GM12872 (cell line): ENCODE data around the gene MOSPD3.

Experiments used
- TF ChIP-seq, protein P1 (sequence below): IDR thresholded peaks from 3 replicates; pipeline ENCODE4 v1.5.1; 2011; ENCODE audit warnings: low read depth, mild to moderate bottlenecking, low read length, moderate library complexity; ENCODE audit not compliant: insufficient read depth

MOSPD3 gene

DNA sequence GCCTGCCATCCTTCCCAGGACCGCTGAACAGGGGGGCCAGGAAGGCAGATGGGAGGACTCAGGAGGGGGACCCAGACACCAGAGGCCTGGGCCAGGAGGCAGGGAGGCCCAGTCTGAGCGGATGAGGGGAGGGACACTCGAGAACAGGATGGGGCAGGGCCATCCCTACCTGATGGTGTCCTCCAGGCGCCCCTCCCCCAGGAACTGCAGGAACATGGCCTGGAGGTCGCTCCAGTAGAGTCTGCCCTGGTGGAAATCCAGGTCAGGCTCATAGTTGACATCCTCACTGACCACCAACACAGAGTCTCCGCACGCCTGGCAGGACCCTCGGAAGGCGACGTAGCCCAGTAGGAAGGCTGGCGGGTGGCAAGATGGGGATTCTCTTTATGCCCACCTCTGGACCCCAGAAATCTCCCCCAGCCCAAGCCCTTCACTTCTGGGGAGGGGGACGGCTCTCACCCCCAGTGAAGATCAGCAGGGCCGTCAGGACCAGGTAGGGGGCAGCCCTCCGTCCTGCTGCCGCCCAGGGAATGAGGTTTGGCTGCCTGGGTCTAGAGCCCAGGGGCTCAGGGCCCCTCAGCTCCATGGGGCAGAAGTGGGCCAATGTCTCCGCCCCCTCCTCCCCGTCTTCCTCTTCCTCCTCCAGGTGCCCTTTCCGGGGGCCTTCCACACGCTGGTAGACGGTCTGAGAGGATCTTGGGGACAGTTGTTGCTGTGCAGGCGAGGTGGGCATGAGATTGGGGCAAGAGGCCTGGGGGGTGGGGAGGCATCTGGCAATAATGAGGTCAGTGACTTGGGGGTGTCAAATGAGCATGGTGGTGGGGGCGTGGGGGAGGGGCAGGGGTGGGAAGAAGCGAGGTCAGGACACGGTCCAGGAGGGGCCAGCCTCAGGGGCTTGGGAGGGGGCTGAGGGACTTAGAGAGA, 28.4 kb downstream of the MOSPD3 start:
- TF ChIP-seq, protein P1, sequence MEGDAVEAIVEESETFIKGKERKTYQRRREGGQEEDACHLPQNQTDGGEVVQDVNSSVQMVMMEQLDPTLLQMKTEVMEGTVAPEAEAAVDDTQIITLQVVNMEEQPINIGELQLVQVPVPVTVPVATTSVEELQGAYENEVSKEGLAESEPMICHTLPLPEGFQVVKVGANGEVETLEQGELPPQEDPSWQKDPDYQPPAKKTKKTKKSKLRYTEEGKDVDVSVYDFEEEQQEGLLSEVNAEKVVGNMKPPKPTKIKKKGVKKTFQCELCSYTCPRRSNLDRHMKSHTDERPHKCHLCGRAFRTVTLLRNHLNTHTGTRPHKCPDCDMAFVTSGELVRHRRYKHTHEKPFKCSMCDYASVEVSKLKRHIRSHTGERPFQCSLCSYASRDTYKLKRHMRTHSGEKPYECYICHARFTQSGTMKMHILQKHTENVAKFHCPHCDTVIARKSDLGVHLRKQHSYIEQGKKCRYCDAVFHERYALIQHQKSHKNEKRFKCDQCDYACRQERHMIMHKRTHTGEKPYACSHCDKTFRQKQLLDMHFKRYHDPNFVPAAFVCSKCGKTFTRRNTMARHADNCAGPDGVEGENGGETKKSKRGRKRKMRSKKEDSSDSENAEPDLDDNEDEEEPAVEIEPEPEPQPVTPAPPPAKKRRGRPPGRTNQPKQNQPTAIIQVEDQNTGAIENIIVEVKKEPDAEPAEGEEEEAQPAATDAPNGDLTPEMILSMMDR: no peak

DNA sequence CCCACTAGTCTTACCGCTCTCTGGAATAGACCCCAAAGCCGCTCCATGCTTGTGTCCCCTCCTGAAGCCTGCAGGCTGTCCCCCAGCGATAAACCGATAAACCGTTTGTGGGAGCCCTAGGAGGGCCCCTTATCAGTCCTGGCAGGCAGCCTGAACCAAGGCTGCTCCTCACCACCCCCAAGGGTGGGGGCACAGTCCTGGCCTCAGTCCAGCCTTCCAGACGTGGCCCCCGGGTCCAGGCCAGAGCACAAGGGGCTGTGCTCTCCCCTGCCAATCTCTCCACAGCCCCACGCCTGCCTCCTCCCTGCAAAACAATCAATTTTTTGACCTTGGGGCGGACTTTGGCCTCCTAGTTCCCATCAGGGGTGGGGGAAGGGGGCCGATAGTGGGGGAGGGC, 29.1 kb downstream of the MOSPD3 start, which contains the start of gene TFR2:
TSS of gene TFR2 (minus strand) at position 90 of the 397 bp plus-strand sequence. CDS start at position 47, 43 bp downstream.
- TF ChIP-seq, protein P1: no peak

DNA sequence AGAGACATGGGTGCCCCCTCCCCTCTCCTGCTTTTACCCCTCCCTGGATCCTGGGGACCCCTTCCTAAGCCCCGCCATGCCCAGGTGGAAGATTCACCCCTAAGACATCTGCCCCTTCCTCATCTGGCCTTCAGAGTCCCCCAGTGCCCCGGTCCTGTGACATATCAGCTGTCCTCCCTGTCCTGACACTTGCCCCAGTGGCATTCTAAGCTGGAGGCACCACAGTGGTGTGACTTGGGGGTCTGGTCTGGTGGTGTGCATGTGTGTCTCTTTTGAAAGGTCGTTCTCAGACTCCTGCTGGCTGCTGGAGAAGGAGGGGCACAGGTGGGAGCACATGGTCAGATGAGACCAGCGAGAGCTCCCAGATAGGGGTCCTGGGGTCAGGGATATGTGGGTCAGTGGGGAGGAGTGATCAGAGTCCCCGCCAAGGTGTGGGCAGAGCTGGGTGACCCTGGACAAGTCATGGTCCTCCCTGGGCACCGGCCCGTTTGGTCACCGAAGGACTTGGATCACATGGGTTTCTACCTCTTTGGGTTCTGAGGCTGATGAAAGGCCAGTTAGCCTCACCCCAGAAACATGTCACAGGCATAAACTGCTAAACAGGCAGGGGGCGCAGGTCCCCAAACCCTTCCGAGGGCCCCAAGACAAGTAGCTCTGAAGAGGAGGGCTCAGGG, 29.7 kb downstream of the MOSPD3 start:
- TF ChIP-seq, protein P1: no peak

DNA sequence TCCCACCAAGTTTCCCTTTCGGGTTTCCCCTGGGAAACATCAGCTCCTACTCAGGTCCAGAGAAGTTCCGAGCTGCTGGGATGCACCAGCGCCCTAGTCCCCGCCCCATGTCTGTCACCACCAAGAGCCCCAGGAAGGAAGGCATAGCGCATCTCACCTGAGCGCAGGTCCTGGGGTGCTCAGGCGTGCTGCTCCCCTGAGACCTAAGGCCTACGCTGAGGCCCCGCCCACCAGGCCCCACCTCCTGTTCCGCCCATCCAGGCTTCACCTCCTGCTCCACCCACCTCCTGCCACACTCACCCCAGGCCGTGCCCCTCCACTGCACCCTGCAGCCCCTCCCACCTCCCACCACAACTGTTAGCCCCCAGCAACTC, 30.2 kb downstream of the MOSPD3 start:
- TF ChIP-seq, protein P1: no peak

DNA sequence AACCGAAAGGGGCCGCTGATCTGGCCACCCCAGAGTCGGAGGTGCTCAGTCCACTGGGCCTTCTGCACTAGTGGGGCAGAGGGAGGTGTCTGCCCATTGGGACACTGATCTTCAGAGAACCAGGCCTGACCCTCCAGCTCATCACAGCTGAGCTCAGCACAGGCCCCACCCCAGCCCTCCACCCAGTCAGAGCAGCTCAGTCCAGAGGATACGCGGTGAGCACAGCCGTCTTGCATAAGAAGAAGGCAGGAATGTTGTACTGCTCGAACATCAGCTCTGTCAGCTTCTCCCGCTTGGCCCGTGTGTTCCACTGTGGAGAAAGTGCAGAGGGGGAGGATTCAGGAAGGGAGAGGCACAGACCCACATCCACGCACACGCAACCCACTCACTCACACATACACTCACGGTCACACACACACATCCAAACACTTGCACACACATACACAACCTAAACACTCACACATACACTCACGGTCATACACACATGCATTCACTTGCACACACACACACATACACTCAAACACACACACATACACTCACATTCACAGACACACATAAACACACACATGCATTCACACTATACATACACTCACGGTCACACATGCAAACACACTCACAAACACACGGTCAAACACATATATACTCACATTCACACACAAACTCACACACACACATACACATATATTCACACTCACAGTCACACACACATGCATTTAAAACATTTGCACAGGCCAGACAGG, 37.7 kb downstream of the MOSPD3 start:
- TF ChIP-seq, protein P1: no peak

DNA sequence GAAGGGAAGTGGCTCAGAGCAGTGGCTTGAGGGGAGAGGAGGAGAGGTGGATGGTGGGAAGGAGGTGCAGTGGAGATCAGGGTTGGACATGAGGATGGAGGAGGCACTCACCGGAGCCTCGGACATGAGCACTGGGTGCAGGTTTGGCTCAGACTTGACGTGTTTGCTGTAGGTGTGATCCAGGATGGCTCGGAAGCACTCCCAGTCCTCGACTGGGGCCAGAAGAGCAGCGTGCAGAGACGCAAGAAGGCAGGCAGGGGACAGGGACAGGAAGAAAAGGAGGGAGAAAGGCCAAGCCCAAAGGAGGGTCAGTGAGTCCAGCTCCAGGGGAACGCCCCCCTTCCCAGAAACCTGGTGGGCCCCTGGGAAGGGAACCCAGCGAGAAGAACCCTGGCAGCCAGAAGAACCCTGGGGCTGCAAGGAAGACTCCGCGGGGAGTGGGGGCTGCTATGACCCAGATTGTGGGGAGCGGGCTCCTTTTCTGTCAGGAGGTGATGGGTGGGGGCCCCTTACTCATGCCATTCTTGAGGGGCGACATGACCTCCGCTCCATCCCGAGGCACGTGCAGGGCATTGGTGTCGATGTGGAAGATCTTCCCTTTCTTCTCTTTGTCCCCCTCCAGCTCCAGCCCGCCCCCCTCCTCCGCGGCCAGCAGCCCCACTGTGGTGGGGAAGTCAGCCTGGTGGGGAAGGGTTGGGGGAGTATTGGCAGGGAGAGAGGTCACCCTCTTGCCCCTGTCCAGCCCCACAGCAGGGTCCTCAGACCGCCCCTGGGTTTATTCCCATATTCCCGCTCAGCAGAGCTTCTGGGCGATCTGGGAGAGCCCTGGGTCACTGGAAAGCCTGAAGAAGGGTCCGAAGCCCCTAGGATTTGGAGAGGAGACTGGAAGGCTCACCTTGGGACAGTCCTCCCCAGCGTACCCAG, 42.8 kb downstream of the MOSPD3 start:
- TF ChIP-seq, protein P1: no peak
